Measurements from ENCODE around the gene NPAS3. TPM values are rescaled to one million over a fixed set of nuclear protein-coding genes. Genes with fewer than 3 reads are reported as not detected.
"Not testable (repeated sequence)": the region's sequence is repeated elsewhere in the genome, so short reads cannot be mapped to it uniquely, and the experiment has no call there.

The NPAS3 gene
- total RNA-seq, 1 donor from 2014 or later: 2.3 TPM

DNA sequence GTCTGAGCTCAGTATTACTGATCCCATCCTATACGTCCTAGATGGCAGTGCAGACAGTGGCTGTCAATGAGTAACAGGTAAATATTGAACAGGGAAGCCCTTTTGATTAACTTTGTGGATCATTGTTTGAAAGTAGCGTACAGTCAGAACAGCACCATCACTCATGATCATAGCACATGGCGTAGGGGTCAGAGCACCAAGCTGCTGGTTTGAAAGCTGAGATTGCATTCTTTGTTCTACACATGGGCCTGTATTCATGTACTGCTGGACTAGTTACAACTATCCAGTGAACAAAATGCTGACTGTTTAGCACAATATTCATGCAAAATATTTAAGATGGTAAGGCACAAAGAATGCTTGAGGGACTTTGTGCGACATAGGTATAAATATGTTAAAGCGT is 131.8 kb downstream of the NPAS3 start:
- DNase-seq (ENCODE audit: low spot score): no peak

DNA sequence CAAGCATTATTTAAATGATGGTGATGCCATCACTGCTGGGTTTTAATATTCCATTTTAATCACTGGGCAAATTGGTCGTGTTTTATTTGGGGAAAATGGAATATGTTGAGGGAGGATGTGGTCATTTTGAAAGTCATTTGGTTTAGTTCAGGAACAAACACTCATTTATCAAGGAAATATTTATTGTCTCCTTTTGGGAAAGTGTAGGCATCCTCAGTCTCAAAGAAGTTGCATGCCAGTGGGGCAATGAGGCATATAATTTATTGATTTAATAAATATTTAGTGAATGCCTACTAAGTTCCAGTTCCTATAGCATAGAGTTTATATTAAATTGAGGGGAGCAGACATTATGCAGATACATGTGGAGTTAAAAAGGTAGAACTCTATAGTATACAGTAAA is 134.3 kb downstream of the NPAS3 start:
- no peak for DNase-seq (ENCODE audit: low spot score)

DNA sequence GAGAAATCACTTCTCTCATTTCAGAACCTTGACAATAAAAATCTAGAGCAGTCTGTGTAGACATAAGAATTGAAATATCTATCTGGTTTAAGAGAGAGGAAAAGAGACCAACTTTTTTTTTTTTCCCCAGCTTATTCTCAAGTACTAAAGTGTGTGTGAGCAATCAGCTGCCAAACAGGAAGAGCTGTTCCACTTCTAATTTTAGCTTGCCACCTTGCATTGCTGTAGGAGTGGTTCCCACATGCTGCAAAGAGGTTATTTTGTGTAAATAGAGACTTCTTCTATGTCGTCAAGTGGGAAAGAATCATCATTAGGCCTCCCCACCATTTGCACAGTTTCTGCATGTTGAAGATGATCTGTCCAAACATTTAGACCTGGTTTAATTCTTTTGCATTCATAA is 142.6 kb downstream of the NPAS3 start:
- no peak for DNase-seq (ENCODE audit: low spot score)

DNA sequence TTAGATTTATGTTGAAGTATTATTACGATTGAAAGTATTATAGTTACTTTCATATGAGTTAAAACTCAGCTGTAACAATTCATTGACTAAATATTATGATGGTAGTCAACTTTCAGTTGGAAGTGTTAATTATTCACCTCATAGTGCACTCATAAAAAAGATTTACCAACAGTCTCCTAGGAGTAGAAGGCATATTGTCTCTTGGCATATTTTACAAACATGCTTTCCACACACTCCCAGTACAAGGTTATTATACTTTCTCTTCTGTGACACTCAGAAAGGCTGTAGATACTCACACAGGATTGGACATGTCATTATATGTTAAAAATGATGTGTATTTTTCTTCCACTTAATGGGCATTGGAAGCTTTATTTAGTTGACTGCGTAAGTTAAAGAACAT is 147.1 kb downstream of the NPAS3 start:
- DNase-seq (ENCODE audit: low spot score): no peak

DNA sequence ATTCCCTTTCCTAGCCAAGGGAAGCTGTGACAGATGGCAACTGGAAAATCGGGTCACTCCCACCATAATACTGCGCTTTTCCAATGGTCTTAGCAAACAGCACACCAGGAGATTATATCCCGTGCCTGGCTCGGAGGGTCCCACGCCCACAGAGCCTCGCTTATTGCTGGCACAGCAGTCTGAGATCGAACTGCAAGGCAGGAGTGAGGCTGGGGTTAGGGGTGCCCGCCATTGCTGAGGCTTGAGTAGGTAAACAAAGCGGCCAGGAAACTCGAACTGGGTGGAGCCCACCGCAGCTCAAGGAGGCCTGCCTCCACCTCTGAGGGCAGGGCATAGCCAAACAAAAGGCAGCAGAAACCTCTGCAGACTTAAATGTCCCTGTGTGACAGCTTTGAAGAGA is 149.6 kb downstream of the NPAS3 start:
- not testable (repeated sequence) for DNase-seq (ENCODE audit: low spot score)

DNA sequence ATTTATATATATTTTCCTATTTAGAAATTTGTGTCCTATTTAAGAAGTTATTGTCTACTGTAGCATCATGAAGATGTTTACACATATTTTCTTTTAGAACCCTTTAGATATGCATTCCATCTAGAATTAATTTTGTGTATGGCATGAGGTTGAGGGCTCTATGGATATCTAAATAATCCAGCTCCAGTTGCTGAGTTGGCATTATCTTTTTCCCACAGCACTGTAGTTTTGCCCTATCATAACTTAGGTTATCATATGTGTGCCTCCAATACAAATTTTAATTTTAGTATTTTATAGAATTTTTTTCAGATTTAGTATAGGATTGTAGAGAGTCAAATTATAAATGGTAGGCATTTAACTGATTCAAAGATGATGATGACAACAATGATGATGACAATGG is 159.3 kb downstream of the NPAS3 start:
- DNase-seq (ENCODE audit: low spot score): no peak

DNA sequence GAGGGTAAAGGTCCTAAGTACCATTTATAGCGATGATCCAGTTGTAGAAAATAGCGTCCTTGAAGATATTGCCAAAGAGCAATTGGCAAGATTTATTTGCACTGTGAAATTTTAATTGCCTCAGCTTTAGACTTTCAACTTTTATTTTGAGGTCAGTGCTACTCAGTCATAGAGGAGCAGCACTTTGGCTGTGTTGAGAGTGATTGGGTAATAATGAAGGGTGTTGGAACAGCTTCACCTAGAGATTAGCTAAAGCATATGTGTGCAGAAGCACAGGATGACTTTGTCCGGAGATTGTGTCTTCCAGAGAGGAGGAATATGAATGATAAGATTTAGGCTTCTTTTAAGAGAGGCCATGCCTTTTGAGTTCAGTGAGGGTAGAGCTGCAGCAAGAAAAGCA is 164.8 kb downstream of the NPAS3 start:
- DNase-seq (ENCODE audit: low spot score): no peak

DNA sequence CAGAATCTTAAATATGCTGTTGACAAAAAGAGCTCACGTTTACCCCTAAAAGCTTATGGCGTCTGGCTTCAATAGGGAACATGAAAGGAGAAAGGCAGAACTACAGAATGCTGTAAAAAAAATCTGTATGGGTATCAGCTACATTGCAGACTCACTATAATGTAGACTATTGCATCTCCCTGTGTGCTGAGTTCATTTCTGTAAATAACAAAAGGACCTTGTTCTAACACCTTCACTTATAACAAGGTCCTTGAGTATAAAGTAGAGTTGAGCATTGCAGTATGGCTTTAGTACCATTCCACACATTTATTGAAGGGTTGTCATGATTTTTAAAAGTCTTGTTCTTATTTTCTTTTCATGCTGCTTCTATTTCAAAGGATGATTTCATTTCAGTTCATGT is 165.3 kb downstream of the NPAS3 start:
- no peak for DNase-seq (ENCODE audit: low spot score)

DNA sequence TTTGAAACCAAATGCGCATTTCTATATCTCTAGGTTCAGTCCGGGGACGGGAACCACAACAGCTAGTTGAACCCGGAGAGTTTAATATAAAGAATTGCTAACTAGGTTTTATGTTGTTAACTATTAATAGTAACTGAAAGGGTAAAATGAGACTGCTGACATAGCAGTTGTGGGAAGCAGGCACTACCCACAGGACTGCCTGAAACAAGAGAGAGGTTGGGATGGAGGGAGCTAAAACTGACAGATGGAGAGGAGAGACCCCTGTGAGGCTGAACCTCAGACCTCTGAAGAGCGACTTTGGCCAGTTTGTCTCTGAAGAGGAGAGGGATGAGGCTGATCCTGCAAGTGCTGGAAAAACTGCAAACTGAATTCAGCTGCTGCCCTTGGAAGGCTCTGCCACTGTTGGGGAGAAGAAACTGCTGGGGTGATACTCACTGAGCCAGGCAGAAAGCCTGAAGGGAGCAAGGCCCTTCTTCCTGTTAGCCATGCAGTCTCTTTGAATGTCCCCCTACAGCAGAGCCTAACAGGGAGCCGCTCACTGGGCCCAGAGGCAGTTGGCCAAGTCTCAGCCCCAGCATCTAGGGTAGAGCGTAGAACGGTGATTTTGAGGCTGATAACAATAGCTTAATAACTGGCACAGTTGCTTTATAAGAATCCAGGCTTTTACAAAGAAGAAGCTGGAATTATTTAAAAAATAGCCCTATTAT is 172.2 kb downstream of the NPAS3 start:
- no peak for DNase-seq (ENCODE audit: low spot score)

DNA sequence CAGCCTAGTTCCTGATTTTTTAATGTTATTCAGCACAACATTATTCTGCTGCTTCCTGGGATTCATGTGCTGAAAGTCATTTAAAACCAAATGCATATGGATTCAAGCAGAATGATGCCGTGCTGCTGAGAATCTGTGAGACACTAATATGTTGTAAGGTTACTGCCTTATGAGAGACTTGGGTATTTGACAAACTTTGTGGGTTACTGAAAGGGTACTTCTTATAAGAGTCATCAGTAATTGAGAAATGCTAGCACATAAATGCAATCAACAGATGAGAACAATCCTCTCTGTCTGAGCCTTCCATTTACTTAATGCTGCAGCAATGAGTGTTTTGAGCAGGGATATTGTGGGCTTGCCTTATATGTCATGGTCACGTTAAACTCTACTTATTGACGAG is 175.7 kb downstream of the NPAS3 start:
- DNase-seq (ENCODE audit: low spot score): no peak

DNA sequence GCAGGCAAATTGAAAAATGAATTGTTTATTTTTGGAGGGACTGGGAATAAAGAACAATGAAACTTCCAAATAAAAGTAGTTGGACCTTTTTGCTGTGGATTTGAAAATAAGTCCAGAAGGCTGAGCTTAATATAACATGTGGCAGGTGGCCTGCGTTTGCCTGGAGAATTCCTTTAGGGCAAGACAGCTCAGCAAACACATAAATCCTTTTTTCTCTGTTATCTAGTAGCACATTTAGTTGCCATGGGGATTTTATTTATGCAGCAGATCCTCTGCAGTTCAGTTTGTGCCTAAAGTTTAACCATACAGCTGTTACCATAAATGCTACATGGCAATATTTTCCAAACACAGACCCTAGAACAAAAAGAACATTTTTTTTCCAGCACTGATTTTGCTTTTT is 180.0 kb downstream of the NPAS3 start:
- no peak for DNase-seq (ENCODE audit: low spot score)

DNA sequence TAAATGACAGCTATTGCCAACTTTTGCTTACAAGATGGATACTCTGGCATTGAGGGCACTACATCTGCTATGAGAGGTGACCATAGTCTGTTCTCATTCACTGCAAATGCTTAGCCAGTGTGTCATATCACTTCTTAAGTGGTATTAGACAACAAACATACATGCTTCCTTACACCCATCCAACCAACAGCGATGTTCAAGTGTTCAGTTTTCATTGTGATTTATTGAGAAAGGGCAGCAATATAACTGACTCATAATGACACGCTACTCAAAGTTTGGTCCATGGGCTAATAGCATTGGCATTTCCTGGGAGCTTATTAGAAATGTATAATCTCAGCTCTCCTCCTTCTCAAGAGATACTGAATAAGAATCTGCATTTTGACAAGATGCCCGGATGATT is 181.7 kb downstream of the NPAS3 start:
- no peak for DNase-seq (ENCODE audit: low spot score)

DNA sequence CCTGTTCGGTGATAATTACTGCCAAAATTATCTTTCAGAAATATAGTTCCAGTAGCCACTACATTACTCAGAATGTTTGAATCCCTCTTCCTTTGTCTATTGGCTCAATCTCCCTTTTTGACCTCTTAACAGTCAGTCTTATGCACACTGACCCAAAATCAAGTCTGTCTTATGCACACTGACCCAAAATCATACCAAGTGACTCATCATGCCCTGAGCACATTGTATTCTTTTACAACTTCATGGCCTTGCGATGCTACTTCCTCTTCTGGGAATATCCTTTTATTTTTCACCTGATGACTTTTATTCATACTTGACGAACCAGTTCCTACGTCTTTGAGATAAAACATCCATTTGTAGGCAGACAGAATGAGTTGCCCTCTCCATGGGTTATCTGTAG is 182.3 kb downstream of the NPAS3 start:
- DNase-seq (ENCODE audit: low spot score): no peak

DNA sequence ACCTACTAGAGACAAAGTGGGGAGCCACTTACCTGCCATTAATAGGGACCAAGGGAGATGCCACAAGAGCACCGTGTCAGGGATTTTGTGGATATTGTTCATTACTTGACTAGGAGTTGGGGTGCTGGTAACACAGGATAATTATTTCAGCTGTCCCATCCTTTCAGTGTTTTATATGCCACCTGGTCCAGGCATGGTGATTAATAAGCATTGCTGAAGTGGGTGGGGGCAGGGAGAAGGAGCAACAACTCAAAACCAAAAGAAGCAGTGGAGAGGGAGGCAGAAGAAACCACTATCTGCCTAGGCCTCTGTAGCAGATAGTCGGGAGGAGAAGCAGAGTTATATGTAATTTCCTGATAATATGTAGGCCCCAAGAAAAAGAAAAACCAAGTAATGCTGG is 184.6 kb downstream of the NPAS3 start:
- DNase-seq (ENCODE audit: low spot score): no peak

DNA sequence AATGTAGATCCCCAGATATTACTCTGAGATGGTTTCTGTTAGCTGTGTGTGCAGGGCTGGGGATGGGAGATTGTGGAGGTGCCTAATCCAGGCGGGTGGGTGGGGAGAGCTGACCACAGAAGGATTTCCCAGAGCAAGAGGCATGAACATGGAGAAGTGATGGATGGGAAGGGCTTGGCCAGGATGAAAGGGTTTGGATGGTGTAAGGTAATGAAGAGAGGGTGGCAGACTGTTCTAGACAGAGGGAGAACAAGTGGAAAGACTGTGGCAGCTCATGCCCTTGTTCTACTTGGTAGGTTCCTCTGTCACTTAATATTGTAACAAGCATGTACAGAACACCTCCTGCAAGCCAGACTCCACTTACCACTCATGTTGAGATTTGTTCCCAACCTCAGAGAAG is 187.8 kb downstream of the NPAS3 start:
- DNase-seq (ENCODE audit: low spot score): no peak

DNA sequence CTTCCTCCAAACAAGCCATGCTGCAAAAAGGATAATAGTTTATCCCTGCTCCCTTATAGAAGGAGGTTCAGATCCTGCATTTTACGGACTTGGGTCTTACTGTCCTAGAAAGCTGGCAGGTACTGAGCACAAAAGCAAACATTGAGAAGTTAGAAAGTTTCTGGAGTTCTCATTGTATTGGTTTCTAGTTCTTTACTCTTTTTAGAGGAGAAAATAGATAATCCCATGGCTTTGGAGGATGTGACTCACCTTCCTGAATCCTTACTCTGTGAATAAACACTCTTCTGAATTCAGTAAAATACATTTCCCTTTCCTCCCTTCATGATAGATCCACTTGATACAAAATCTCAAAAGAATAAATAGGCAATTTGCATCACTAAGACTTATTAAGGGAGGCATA is 188.9 kb downstream of the NPAS3 start:
- DNase-seq (ENCODE audit: low spot score): no peak

DNA sequence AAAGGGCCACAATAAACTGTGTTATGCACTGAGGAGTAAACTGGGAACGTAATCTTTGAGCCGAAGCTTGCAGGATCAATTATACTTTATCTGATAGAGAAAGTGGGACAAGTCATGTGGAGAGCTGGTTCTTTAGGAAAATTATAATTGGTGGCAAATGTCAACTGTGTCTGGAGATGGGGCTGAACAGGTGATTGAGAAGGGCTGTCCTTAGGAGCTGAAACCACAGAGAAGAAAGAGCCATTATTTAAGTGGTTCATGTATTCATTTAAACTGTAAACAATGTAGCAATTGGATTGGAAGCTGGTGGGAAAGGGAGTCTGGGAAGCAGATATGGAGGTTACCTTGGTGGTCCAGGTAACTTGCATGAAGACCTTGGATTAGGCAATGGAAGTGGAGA is 193.1 kb downstream of the NPAS3 start:
- DNase-seq (ENCODE audit: low spot score): no peak

DNA sequence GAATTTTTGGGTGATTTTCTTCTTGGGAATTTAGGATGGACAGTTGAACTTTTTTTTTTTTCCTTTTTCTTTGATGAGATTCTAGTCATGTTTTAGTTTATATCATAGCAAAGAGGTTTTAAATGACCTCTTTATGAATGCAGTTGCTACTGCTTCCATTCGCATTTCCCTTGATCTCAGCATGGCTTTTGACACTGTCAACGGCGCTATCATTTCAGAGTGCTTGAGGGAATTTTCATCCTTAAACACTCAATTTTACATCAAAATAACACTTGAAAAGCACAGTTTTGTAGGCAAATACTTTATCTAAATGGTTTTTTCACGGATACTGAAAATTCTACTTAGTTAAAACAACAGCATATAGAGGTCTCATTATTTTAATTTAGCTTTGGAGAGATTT is 195.5 kb downstream of the NPAS3 start:
- no peak for DNase-seq (ENCODE audit: low spot score)

DNA sequence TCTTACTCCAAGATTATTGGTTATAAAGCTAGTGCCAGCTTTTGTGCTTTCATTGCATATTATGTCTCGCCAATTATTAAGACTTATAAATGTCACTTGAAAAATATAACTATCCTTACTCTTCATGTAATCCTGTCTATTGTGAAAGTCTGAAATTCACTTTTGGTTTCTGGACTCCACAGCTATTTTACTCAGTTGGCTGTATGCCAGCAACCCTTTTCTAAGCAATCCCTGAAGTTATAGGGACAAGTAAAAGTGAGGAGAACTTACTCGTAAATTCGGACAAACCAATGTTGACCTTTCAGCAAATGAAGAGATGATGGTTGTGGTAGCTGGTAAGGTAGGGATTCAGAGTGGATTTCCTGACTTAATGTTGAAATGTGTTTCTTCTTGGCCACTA is 196.3 kb downstream of the NPAS3 start:
- no peak for DNase-seq (ENCODE audit: low spot score)

DNA sequence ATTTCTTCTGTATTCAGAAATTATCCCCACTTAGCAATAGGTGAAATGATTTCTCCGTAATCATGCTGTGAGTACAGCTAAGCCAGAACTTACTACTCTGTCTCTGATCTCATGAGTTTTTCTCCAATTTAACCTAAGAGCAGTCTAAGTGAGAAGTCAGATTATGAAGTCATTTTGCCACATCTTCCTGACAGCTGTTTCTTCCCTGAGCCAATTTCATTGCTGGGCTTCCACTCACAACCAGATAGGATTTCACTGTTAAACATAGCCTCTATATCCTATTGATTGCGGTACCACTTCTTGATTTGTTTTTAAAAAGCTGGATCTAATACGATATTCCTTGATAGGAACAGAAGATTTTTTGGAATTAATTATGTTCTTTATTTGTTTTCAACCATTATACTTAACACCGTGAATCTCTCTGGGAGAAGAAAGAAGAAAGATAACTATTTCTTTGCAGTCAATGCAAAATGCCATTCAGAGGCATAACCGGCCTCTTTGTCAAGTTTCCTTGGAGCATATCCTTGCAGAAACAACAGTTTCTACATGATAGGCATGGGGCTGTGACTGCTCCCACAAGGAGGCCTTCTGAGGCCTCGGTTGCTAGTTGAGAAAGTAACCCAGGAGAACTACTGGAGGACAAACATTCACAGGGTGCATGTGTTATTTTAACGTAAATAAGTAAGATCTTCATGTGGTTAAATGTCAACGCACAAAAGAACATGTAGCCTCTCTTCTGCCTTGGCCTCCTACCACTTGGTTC is 212.2 kb downstream of the NPAS3 start:
- no peak for DNase-seq (ENCODE audit: low spot score)

DNA sequence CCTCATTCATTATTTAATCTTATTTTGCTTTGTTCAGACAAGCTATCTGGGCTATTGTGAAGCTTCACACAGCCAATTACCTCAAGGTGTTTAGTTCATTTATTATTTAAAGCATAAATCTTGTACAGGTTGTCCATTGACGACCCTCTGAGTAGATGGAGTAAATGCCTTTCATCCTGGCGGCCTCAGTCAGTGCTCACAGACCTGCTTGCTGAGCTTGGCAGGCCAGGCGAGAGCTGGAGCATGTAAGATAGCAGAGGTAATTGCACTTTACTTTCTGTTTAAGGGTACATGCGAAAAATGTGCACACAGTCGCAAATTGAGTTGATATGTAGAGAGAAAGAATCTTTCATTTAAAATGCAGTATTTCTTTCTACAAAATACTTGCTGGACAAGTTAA is 224.4 kb downstream of the NPAS3 start:
- no peak for DNase-seq (ENCODE audit: low spot score)

DNA sequence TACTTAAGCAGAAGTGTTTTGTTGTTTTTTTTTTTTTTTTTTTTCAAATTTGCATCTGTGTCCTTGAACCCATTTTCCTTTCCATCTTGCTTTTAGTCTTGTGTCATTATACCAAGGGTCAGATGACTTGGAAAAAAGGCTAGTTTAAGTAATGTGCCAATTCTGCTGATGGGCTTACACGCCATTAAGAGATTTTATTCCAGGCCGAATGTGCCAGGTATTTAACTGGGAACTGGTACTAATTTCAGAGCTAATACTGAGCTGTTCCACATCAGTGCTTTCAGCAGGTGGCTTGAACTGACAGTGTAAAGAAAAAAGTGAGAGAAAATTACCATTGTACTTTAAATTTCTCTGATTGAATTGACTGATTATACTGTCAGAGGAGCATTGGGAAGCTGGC is 224.9 kb downstream of the NPAS3 start:
- DNase-seq (ENCODE audit: low spot score): no peak

DNA sequence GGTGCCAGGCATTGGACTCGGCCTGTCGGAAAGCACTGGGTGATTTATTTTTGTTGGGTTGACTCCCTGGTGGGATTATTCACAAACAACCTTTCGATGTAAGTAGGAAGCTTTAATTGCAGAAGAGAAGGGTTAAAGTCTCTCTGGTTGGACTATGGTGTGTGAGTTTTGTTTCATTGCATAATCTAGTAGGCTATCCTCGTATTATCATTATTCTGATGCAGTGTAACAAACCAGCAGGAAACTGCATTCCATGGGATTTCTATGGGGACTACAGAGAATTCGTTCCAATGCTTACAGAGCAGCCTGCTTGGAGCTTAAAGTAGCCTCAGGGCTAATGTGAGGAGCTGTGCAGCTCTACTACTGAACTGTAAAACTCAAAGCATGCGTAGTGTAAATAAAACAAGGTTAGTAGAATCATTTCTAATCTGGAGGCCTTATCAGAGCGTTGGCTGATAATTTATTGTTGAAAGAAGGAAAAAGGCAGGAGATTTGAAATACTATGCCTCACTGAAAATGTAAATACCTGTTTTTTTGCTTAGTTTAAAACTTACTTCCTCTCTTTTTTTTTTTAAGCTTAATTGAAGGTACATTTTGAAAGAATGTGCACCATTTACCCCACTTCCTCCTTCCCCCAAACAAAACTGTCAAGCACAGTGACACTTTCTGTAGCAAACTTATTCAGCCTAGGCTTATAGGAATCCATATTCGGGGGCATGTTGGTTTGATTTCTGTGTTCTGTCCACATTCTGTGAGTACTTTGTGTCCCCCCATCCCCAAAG is 226.7 kb downstream of the NPAS3 start:
- no peak for DNase-seq (ENCODE audit: low spot score)

Data from ureter (tissue), 1 donor.